HS-5 (cell line): ENCODE data around the gene PLA2G12B.

ENCODE experiments used
- DNase-seq: peaks from one replicate; pipeline ENCODE4 v3.0.0-alpha.2; 2012; ENCODE audit warnings: low read depth

The PLA2G12B gene

DNA sequence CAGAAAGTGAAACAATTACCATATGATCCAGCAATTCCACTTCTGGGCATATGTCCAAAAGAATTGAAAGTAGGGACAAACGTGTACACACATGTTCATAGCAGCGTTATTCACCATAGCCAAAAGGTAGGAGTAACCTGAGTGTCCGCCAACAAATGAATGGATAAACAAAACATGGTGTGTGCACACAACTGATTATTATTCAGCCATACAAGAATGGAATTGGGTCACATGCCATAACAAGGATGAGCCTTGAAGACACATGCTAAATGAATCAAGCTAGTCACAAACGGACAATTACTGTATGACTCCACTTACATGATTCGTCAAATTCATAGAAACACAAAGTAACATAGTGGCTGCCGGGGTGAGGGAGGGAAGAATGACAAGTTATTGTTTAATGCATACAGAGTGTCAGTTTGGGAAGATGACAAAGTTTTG, 65.2 kb downstream of the PLA2G12B start:
- DNase-seq, result no peak

DNA sequence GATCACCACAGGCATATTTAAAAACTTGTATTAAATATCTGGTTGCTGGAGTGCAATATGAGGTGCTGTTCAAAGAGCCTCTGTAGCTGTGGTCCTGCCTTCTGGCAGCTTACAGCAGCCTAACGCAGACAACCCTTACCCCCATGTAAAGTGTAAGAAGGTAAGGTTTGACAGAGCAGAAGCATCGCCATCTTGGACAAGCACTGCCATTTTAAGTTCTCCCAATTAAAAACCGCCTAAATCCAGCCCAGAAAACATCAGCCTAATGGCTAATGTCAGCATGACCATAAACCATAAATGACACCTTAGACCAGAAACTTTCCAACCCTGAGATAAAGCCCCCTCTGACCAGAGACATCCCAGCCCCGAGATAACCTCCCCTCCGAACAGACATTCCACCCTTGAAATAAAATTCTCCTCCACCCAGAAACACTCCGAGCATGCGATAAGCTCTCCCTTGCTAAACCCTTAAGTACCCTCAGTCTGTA, 66.4 kb downstream of the PLA2G12B start:
- DNase-seq, result no peak

DNA sequence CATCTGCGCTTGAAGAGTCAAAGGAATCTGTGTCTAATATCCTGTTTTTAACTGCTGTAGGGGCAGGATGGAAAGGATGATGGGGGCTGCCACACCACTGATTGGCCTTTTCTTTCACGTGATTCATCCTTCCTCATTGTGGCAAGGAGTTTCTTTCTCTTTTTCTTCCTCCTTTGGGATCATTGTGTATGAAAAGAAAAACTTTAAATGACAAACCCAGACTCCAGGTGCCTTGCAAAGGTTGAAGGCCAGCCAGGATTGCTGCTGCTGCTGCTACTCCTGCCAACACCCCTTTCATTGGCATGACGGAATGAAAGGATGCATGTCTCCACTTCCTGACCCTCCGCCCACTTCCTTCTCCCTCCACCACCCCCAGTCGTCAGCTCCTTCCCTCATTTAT, 67.6 kb downstream of the PLA2G12B start:
- DNase-seq, result no peak

DNA sequence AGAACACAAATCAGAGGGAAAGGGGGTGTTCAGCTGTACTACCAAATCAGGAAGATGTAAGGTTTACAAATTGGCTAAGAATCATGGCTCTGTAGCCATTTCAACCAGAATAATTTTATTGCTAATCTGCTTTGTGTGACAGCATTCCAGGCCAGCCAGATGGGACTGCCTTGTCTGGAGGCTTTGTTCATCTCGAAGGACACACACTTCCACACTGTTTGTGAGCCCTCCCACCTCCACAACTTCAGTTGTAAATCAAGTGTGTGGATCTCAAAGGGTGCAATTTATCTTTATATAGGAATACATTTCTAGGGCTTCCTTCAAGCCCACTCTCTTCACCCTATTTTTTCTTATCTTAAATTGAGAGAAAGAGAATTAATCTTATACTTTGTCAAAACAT, 68.0 kb downstream of the PLA2G12B start:
- no peak for DNase-seq

DNA sequence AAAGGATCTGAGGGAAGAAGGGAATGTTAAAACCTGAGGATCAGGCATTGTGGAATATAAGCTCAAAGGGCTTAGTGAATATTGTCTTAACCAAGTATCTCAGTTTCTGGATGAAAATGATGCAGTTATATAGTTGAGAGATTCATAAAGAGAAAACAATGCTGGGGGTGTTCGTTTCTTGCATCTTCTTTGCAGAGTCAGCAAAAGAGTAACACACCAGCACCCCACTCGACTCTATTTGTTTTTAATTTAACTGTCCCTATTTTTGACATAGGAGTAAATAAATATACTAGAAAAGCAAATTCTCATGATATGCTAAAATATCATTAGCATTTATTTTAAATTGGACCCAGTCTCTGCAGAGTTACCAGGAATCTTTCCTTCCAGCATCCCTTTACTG, 68.7 kb downstream of the PLA2G12B start:
- DNase-seq, result no peak
